ENCODE results near the gene GRIPAP1.

GRIPAP1 gene

DNA sequence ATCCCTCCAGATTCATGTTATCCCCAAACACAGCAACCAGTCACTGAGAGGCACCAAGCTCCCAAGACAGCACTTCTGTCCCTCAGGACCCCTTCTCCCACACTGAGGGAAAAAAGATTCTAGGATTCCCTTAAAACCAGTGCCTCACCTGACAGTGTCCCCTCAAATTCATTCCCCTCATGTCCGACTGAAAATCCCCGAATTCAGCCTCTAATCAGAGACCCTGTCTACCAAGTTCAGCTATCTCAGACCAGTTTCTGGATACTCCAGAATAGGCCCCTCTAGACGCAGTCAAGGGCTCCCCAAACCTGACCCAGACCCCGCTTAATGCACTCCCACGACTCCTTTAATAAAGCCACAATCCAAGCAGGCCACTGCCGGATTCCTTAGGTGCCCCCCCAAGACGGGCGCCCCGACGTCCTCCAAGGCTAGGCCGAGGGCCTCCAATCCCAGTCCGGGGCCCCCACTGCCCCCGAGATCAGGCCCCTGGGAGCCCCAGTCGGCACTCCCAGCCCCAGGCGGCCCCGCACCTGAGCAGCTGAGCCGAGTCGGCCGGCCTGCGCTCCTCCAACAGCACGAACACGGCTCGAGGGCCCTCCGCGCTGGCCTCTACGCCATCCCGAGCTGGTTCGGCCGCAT lies 40.6 kb upstream of the GRIPAP1 start:
- Histone ChIP-seq H3F3A (ENCODE audit: insufficient read depth) (no peaks in the 10 kb centered on the region), H3K27ac (ENCODE audit: low read depth, low read length) (no peak overlapping the region), H3K79me2 (ENCODE audit: insufficient read depth, low read length) (no peaks in the 10 kb centered on the region), H3K4me3 (ENCODE audit: insufficient read depth, low read length, poor library complexity, severe bottlenecking) (peak overlapping the region; percentile 64), H3K27me3 (ENCODE audit: low read length) (no peaks in the 10 kb centered on the region), H3K9me3 (ENCODE audit: insufficient read depth, low read length) (no peaks in the 10 kb centered on the region), H3K4me2 (ENCODE audit: low read depth, low read length, poor library complexity, severe bottlenecking) (peak overlapping the region; percentile 61), H3K36me3 (ENCODE audit: low read length) (no peaks in the 10 kb centered on the region), H3K9me2 (replicated peaks; ENCODE audit: insufficient read depth, low read length) (no peaks in the 10 kb centered on the region), H4K20me1 (ENCODE audit: low read depth, low read length) (no peaks in the 10 kb centered on the region), H3K9ac (ENCODE audit: low read length) (peak overlapping the region; percentile 67), H2AFZ (ENCODE audit: low read depth, low read length, severe bottlenecking) (peak overlapping the region; percentile 35)
- TF ChIP-seq EZH2phosphoT487 (conservative IDR thresholded peaks at IDR 0.05; ENCODE audit: low read length), result no peak
- TF ChIP-seq, protein P1, sequence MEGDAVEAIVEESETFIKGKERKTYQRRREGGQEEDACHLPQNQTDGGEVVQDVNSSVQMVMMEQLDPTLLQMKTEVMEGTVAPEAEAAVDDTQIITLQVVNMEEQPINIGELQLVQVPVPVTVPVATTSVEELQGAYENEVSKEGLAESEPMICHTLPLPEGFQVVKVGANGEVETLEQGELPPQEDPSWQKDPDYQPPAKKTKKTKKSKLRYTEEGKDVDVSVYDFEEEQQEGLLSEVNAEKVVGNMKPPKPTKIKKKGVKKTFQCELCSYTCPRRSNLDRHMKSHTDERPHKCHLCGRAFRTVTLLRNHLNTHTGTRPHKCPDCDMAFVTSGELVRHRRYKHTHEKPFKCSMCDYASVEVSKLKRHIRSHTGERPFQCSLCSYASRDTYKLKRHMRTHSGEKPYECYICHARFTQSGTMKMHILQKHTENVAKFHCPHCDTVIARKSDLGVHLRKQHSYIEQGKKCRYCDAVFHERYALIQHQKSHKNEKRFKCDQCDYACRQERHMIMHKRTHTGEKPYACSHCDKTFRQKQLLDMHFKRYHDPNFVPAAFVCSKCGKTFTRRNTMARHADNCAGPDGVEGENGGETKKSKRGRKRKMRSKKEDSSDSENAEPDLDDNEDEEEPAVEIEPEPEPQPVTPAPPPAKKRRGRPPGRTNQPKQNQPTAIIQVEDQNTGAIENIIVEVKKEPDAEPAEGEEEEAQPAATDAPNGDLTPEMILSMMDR (IDR thresholded peaks at IDR 0.05; ENCODE audit: insufficient read depth, low read length, poor library complexity, severe bottlenecking), result no peak

DNA sequence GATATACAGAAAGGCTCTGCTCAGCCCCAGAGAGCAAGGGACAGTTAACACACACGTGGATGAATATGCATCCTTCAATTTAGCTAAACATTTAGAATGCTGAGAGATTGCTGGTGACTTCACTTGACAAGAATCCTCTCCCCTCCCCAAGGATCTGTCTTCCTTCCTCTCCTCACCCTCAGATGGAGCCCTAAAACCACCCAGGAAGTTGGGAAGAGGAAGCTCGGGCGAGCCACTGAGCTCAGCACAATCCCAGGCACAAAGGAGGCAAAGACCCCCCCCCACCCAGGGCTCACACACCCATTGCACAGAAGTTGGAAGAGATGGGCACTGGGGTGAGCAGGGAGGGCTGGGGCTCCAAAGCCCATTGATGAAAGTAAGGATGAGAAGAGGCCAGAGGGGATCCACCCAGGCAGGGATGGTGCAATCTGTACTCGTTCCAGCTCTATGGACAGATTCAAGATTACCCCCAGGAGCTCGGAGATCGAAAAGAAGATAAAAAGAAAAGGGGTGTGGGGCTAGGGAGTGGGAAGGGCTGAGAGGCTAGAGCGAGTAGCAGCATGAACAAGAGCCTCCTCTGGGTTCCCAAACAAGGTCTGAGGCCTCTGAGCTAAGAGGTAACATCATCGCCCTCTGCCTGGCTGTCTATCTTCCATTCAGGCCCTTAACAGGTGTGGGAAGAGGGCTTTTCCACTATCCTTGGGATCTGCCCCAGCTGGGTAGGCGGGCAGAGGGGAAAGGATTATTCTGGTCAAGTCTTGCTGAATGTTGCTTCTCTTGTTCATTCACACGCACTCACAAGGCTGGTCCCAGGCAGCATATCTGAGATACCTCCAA lies 39.9 kb upstream of the GRIPAP1 start:
- TF ChIP-seq, protein P1 (IDR thresholded peaks at IDR 0.05; ENCODE audit: insufficient read depth, low read length, poor library complexity, severe bottlenecking), result no peak
- no peak for TF ChIP-seq EZH2phosphoT487 (conservative IDR thresholded peaks at IDR 0.05; ENCODE audit: low read length)
- no peaks in the 10 kb centered on the region for H3K9me2 ChIP-seq (replicated peaks; ENCODE audit: insufficient read depth, low read length)
- H3K27ac ChIP-seq (ENCODE audit: low read depth, low read length), result no peak overlapping the region
- no peaks in the 10 kb centered on the region for H4K20me1 ChIP-seq (ENCODE audit: low read depth, low read length)
- no peaks in the 10 kb centered on the region for H3K79me2 ChIP-seq (ENCODE audit: insufficient read depth, low read length)
- H2AFZ ChIP-seq (ENCODE audit: low read depth, low read length, severe bottlenecking), result no peak overlapping the region
- peak overlapping the region; percentile 67 for H3K9ac ChIP-seq (ENCODE audit: low read length)
- H3K9me3 ChIP-seq (ENCODE audit: insufficient read depth, low read length), result no peaks in the 10 kb centered on the region
- peak overlapping the region; percentile 64 for H3K4me3 ChIP-seq (ENCODE audit: insufficient read depth, low read length, poor library complexity, severe bottlenecking)
- peak overlapping the region; percentile 61 for H3K4me2 ChIP-seq (ENCODE audit: low read depth, low read length, poor library complexity, severe bottlenecking)
- no peaks in the 10 kb centered on the region for H3K36me3 ChIP-seq (ENCODE audit: low read length)
- H3F3A ChIP-seq (ENCODE audit: insufficient read depth), result no peaks in the 10 kb centered on the region
- no peaks in the 10 kb centered on the region for H3K27me3 ChIP-seq (ENCODE audit: low read length)

DNA sequence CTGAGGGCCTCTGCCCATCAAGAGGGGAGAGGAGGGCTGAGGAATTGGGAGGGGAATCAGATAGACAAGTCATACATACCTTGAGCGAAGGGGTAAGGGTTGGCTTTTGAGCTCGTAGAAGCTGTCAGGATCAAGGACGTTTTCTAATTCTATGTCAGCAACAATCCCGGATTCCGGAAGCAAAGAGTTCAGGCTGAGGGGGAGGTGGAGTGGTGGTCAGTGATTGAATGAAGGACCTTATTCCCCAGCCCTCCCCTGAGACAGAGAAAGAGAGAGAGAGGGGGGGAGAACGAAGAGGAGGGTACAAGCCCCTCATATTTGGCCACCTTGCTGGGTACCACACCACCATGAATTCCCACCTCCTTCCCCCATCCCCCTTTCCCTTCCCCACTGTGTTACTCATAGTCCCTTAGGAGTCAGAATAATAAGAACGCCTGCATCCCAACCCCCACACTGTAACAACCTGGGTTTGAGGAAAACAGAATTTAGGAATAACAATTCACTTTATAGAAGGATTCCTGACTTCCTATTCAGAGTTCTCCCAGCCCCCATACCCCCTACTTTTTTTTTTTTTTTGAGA lies 38.4 kb upstream of the GRIPAP1 start:
- TF ChIP-seq, protein P1 (IDR thresholded peaks at IDR 0.05; ENCODE audit: insufficient read depth, low read length, poor library complexity, severe bottlenecking), result no peak
- no peak for TF ChIP-seq EZH2phosphoT487 (conservative IDR thresholded peaks at IDR 0.05; ENCODE audit: low read length)
- Histone ChIP-seq H3K79me2 (ENCODE audit: insufficient read depth, low read length) (no peaks in the 10 kb centered on the region), H2AFZ (ENCODE audit: low read depth, low read length, severe bottlenecking) (no peak overlapping the region), H4K20me1 (ENCODE audit: low read depth, low read length) (no peaks in the 10 kb centered on the region), H3K4me2 (ENCODE audit: low read depth, low read length, poor library complexity, severe bottlenecking) (no peak overlapping the region), H3K9me2 (replicated peaks; ENCODE audit: insufficient read depth, low read length) (no peaks in the 10 kb centered on the region), H3K9me3 (ENCODE audit: insufficient read depth, low read length) (no peaks in the 10 kb centered on the region), H3K27me3 (ENCODE audit: low read length) (no peaks in the 10 kb centered on the region), H3K4me3 (ENCODE audit: insufficient read depth, low read length, poor library complexity, severe bottlenecking) (no peak overlapping the region), H3K9ac (ENCODE audit: low read length) (no peak overlapping the region), H3F3A (ENCODE audit: insufficient read depth) (no peaks in the 10 kb centered on the region), H3K27ac (ENCODE audit: low read depth, low read length) (no peak overlapping the region), H3K36me3 (ENCODE audit: low read length) (no peaks in the 10 kb centered on the region)

Data from SU-DHL-6 (cell line).